Loucy (cell line): Measurements from ENCODE around the gene POLRMT.

Source experiments
- H2AFZ ChIP-seq: fragments of 200-600 bp; sonication (generic); 2 replicates; pipeline ENCODE4 v1.6.0; 2016; ENCODE audit warnings: antibody characterized with exemption, mild to moderate bottlenecking, low read length, moderate library complexity
- H3F3A ChIP-seq: fragments of 200-600 bp; 2 replicates; pipeline ENCODE4 v1.6.0; 2016; ENCODE audit warnings: antibody characterized with exemption, low read depth, mild to moderate bottlenecking
- H3K27me3 ChIP-seq: fragments of 200-600 bp; sonication (generic); 2 replicates; pipeline ENCODE4 v1.6.1; 2014; ENCODE audit warnings: low read length, mild to moderate bottlenecking; ENCODE audit not compliant: insufficient read depth, poor library complexity, severe bottlenecking
- H3K36me3 ChIP-seq: fragments of 200-600 bp; sonication (generic); 2 replicates; pipeline ENCODE4 v1.6.1; 2016; ENCODE audit warnings: low read length; ENCODE audit not compliant: insufficient read depth
- H3K4me1 ChIP-seq: fragments of 200-600 bp; sonication (generic); 2 replicates; pipeline ENCODE4 v1.5.1; 2014; ENCODE audit warnings: low read length, mild to moderate bottlenecking; ENCODE audit not compliant: insufficient read depth, poor library complexity, severe bottlenecking
- H3K4me2 ChIP-seq: fragments of 200-600 bp; sonication (generic); 2 replicates; pipeline ENCODE4 v1.6.0; 2014; ENCODE audit warnings: antibody characterized with exemption, low read length, low read depth, mild to moderate bottlenecking; ENCODE audit not compliant: poor library complexity, severe bottlenecking
- H3K4me3 ChIP-seq: fragments of 200-600 bp; sonication (generic); 2 replicates; pipeline ENCODE4 v1.5.1; 2014; ENCODE audit warnings: low read length, mild to moderate bottlenecking, mixed read lengths; ENCODE audit not compliant: poor library complexity, severe bottlenecking
- H3K79me2 ChIP-seq: fragments of 200-600 bp; sonication (generic); 2 replicates; pipeline ENCODE4 v1.6.1; 2014; ENCODE audit warnings: low read length; ENCODE audit not compliant: insufficient read depth
- H3K9ac ChIP-seq: fragments of 200-600 bp; sonication (generic); 2 replicates; pipeline ENCODE4 v1.6.0; 2014; ENCODE audit warnings: mild to moderate bottlenecking, low read depth, low read length, moderate library complexity; ENCODE audit not compliant: poor library complexity, severe bottlenecking
- H3K9me2 ChIP-seq: fragments of 200-600 bp; sonication (generic); replicated peaks from 2 replicates; pipeline ENCODE4 v1.6.1; 2016; ENCODE audit warnings: low read depth, low read length, mixed read lengths
- H3K9me3 ChIP-seq: fragments of 200-600 bp; sonication (generic); 2 replicates; pipeline ENCODE4 v1.6.1; 2014; ENCODE audit warnings: mild to moderate bottlenecking, antibody characterized with exemption, low read length, low read depth; ENCODE audit not compliant: insufficient read depth
- H4K20me1 ChIP-seq: fragments of 200-600 bp; sonication (generic); 2 replicates; pipeline ENCODE4 v1.6.0; 2014; ENCODE audit warnings: antibody characterized with exemption, low read length, mild to moderate bottlenecking; ENCODE audit not compliant: insufficient read depth, poor library complexity, severe bottlenecking
- EZH2phosphoT487 ChIP-seq: fragments of 200-600 bp; IDR thresholded peaks from 2 replicates; pipeline ENCODE4 v1.6.1; 2018; ENCODE audit warnings: antibody characterized with exemption, mild to moderate bottlenecking, moderate library complexity, borderline replicate concordance
- TF ChIP-seq, protein P1 (sequence below): fragments of 200-600 bp; sonication (generic); conservative IDR thresholded peaks from 2 replicates; pipeline ENCODE4 v1.5.1; 2014; ENCODE audit warnings: mild to moderate bottlenecking, antibody characterized with exemption, low read length

POLRMT gene

GRCh38 chr19:652467-653389 is 19.4 kb upstream of the POLRMT start:
- H4K20me1 ChIP-seq: peaks cover 57% of the 10 kb centered on the region
- no peaks in the 10 kb centered on the region for H3K4me1 ChIP-seq
- TF ChIP-seq, protein P1, sequence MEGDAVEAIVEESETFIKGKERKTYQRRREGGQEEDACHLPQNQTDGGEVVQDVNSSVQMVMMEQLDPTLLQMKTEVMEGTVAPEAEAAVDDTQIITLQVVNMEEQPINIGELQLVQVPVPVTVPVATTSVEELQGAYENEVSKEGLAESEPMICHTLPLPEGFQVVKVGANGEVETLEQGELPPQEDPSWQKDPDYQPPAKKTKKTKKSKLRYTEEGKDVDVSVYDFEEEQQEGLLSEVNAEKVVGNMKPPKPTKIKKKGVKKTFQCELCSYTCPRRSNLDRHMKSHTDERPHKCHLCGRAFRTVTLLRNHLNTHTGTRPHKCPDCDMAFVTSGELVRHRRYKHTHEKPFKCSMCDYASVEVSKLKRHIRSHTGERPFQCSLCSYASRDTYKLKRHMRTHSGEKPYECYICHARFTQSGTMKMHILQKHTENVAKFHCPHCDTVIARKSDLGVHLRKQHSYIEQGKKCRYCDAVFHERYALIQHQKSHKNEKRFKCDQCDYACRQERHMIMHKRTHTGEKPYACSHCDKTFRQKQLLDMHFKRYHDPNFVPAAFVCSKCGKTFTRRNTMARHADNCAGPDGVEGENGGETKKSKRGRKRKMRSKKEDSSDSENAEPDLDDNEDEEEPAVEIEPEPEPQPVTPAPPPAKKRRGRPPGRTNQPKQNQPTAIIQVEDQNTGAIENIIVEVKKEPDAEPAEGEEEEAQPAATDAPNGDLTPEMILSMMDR: no peak
- no peak for TF ChIP-seq EZH2phosphoT487
- peaks cover 52% of the 10 kb centered on the region; the same call in 1 of the 2 replicates for H3K36me3 ChIP-seq
- H3K4me2 ChIP-seq: no peak overlapping the region
- no peaks in the 10 kb centered on the region for H3F3A ChIP-seq
- no peaks in the 10 kb centered on the region for H3K27me3 ChIP-seq
- H3K9me2 ChIP-seq: no peaks in the 10 kb centered on the region
- H3K9me3 ChIP-seq: no peaks in the 10 kb centered on the region
- no peak overlapping the region for H2AFZ ChIP-seq
- peaks cover 60% of the 10 kb centered on the region for H3K79me2 ChIP-seq
- no peak overlapping the region for H3K4me3 ChIP-seq
- no peak overlapping the region for H3K9ac ChIP-seq

DNA sequence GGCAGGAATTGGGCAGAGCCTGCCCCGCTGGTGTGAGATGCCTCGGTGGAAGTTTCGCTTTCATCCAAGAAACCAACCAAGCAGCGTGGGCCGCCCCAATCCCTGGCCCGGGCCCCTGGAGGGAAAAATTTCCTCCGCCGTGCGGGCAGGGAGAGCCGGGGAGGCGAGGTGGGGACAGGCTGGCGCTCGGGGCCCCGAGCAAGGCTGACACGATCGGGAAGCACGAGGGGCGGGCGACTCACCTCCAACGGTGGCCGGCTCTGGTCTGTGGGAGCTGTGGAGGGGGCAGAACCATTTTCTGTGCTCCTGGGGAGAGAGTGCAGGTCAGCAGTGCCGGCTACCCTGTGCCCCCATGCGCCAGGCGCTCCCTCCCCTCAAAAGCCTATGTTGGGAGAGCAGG is 18.7 kb upstream of the POLRMT start:
- TF ChIP-seq, protein P1: no peak
- no peak for TF ChIP-seq EZH2phosphoT487
- no peak overlapping the region for H3K9ac ChIP-seq
- no peaks in the 10 kb centered on the region for H3K27me3 ChIP-seq
- H3K36me3 ChIP-seq: peaks cover 58% of the 10 kb centered on the region; the same call in 1 of the 2 replicates
- H3F3A ChIP-seq: no peaks in the 10 kb centered on the region
- no peaks in the 10 kb centered on the region for H3K4me1 ChIP-seq
- no peak overlapping the region for H3K4me3 ChIP-seq
- H3K9me3 ChIP-seq: no peaks in the 10 kb centered on the region
- H3K79me2 ChIP-seq: peaks cover 53% of the 10 kb centered on the region
- H3K9me2 ChIP-seq: no peaks in the 10 kb centered on the region
- H3K4me2 ChIP-seq: no peak overlapping the region
- H4K20me1 ChIP-seq: peaks cover 54% of the 10 kb centered on the region
- H2AFZ ChIP-seq: no peak overlapping the region

GRCh38 chr19:651114-651818 is 17.9 kb upstream of the POLRMT start:
- Histone ChIP-seq H3K9me2 (no peaks in the 10 kb centered on the region), H3K4me2 (no peak overlapping the region), H3K4me3 (no peak overlapping the region), H3K4me1 (no peaks in the 10 kb centered on the region), H3K27me3 (no peaks in the 10 kb centered on the region), H3F3A (no peaks in the 10 kb centered on the region), H4K20me1 (peaks cover 49% of the 10 kb centered on the region), H3K36me3 (peaks cover 65% of the 10 kb centered on the region; the same call in 1 of the 2 replicates), H3K9me3 (no peaks in the 10 kb centered on the region), H3K9ac (no peak overlapping the region), H3K79me2 (peaks cover 46% of the 10 kb centered on the region), H2AFZ (no peak overlapping the region)
- TF ChIP-seq EZH2phosphoT487: no peak
